HG02885 (cell line): Measurements from ENCODE around the gene USH2A.

Source experiments
- ATAC-seq: cut with Tn5 transposase; IDR thresholded peaks from one replicate; pipeline ENCODE4 v1.9.1; 2021; ENCODE audit warnings: mild to moderate bottlenecking; ENCODE audit not compliant: unreplicated experiment, poor library complexity

The USH2A gene

DNA sequence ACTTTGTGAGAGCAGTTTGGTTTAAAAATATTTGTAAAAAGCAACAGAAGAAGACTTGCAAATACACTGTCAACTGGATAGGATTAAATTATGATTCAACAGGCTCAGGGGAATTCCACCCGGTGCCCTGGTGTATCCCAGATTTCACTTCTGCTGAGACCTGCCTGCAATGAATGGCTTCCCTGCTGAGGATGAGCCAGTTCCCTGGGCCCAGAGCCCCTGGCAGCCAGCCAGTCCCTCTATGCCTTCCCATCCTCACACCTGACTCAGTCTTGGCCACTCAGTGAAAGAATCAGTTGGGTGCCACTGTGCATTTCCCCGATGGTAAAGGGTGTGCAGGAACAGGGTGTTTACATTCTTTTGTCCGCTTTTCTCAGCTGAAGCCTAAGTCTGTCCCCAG lies 791.8 kb downstream of the USH2A start:
- no peak for ATAC-seq

- no peak for ATAC-seq
Measured at GRCh38 chr1:215631040-215631439, 792.2 kb downstream of the USH2A start.

DNA sequence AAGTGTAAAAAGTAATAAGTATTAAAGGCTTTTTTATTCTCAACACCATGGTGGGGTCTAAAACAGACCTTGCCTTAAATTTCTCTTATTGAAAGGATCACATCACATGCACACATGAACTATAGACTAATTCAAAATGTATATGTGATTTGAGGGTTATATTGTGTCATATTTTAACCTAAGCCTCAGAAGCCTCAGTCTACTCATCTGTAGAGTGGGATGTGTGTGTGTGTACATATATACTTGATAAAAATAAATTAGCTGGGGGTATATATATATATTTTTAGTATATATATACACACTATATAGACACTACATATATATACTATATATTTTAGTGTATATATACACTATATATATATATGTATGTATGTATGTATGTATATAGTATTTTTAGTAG lies 797.3 kb downstream of the USH2A start:
- no peak for ATAC-seq

GRCh38 chr1:215623162-215623561 lies 800.1 kb downstream of the USH2A start:
- ATAC-seq: no peak

- peak; percentile 46 for ATAC-seq
Measured at GRCh38 chr1:215617979-215618378, 805.3 kb downstream of the USH2A start.

DNA sequence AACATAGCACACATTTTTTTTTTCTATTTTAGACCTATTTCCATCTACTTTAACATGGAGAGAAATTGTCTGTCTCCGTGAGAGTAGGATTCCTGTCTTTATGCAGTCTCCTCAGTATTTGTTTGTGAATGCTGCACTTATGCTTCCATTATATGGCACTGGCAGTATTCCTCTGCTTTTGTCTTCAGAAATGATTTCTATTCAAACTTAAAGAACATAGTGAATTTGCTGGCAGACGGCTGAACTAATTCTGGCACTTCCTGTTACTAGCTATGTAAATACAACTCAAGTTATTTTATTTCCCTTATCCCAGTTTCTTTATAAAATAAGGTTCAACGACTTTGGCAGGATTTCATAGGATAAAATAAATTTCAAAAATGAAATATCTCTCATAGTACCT lies 810.9 kb downstream of the USH2A start:
- ATAC-seq: no peak

GRCh38 chr1:215608646-215609045 lies 814.6 kb downstream of the USH2A start:
- ATAC-seq: no peak

- no peak for ATAC-seq
Measured at GRCh38 chr1:215607412-215607811, 815.8 kb downstream of the USH2A start.

DNA sequence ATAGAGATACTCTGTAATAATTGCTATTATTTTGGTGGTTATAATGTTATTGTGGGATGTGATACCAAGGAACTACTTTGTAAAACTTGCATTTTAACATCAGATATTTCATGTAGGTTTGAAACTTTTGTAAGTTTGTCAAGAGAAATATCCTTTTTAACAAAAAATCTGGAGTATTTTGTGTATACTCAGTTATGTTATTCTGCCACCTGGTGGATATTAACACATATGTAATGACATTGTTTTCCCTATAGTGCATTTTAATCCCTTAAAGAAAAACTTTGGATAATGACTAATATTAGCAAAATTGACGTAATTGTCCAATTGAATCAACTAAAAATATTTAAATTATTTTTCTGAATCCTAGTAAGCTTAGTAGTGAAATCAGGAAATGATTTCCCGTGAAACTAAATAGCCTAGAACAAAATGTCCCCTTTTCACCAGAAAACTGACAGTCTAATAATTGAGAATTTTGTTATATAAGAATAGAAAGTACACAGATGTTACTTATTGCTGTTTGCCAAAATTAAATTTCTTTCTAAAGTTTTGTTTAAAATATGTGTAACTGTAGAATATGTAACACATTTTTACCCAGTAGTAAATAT lies 816.6 kb downstream of the USH2A start:
- ATAC-seq: no peak

DNA sequence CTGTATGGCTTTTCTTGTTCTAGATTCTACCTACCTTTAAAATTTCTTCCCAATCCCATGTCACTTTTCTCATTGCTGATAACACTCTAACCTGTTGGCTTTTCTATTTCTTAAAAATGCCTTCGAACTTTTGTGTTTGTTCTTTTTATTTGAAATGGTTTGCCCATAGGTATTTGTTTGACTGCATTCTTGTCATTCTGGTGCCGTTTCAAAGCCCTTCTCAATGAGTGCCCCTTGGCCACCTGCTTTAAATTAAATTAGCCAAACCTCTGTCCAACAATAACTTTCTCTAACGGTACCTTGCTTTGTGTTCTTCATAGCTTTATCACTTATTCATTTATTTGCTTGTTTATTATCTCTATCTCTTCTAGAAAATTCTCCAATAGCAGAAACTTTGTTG lies 817.2 kb downstream of the USH2A start:
- ATAC-seq: no peak

- ATAC-seq: no peak
Measured at GRCh38 chr1:215605011-215605621, 818.1 kb downstream of the USH2A start.

- ATAC-seq: no peak
Measured at GRCh38 chr1:215603319-215603718, 819.9 kb downstream of the USH2A start.

DNA sequence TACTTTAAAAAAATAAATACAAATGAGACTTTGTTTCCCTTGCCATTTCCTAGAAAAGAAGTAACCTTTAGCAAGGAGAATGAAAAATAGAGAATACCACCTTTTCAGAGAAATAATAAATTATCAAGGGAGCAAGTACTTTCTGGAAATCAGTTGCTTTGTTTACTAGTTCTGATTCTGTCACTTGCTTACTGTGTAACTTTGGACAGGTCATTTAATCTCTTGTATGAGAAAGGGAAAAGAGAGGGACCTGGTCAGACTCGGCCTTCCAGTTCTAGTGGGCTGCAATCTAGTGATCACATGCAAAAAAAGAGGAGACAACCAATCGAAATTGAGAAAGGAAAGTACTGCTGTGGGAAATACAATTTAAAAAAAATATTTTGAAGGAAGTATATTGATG lies 822.0 kb downstream of the USH2A start:
- no peak for ATAC-seq

GRCh38 chr1:215600867-215601266 lies 822.4 kb downstream of the USH2A start:
- ATAC-seq: no peak

GRCh38 chr1:215600258-215600792 lies 822.9 kb downstream of the USH2A start:
- no peak for ATAC-seq

DNA sequence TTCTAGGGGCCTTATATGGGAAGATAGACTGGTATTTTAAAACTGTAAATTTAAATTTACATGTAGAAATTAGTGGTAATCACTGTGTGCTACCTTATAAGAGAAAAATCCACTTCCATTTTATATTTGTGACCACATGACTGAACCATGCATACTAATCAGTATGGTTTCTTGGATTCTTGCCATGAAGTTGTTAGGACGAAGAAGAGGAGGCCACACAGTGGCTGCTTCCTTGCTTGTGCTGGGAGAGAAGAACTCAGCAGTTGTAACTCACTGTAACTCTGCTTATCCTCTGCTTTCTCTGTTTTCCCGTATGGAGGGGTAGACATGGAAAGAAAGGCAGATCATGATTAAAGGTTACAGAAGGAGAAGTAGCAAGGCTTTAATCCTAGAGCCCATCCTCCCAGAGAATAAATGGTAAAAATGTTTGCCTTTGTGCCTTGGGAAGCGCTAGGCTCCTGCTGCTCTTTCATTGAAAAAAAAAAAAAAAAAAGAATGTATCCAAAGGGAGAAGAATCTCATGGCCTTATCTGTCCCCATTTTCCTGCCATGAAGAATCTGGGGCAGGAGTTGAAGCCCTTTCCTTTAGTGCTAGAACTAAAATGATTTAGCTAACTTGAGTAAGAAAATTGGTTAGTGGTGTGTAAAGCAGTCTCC lies 823.7 kb downstream of the USH2A start:
- no peak for ATAC-seq

GRCh38 chr1:215597961-215598360 lies 825.3 kb downstream of the USH2A start:
- ATAC-seq: no peak

- ATAC-seq: no peak
Measured at GRCh38 chr1:215595231-215595630, 828.0 kb downstream of the USH2A start.

DNA sequence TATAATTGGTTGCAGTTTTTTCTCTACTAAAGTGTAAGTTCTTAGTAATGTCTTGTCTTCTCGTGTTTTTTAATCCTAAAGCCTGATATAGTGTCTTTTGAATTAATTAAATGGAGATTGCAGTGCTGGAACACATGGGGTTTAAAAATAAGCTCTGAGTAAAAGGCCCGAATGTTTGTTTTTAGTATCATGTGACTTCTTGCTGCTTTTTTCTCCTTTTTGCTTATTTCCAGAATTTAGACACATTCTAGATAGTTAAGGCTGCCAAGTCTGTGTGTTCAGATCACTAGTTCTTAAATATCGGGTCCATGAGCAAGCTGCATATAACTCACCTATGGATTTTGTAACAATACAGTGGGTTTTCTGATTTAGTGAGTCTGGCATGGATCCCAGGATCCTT lies 828.6 kb downstream of the USH2A start:
- ATAC-seq: no peak

DNA sequence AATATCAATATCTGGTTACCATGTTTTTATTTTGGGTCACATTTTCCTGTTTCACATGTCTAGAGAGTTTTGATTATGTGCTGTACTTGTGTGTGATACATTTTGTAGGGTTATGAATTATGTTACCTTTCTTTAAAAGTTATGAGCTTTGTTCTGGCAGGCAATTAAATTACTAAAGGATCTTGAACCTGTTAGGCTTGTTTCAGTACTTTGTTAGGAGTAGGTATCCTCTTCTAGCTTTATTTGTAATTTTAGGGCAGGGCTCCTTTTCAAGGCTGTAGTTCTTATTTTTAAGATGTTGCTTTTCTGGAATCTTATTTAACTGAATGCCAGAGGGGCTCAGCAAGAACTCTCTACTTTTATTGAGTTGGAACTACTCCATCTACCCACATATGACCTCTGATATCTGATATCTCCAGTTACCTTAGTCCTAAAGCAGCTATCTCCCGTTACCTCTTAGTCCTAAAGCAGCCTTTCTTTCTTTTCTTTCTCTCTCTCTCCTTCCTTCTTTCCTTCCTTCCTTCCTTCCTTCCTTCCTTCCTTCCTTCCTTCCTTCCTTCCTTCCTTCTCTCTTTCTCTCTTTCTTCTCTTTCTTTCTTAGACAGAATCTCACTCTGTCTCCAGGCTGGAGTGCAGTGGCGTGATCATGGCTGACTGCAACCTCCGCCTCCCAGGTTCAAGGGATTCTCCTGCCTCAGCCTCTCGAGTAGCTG lies 832.3 kb downstream of the USH2A start:
- no peak for ATAC-seq
